ENCODE measurements around the gene NOPCHAP1.

DNA sequence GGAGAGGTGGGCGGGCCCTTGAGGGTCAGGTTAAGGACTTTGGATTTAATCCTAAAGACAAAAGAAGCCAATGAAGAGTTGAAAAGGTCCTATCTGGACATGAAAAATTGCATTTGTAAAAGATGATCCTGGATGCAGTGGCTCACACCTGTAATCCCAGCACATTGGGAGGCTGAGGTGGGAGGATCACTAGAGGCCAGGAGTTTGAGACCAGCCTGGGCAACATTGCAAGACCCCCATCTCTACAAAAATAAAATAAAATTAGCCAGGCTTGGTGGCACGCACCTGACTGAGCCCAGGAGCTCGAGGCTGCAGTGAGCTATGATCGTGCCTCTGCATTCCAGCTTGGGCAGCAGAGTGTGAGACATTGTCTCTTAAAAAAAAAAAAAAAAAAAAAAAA is 25.7 kb upstream of the NOPCHAP1 start:
- TF ChIP-seq, protein P1, sequence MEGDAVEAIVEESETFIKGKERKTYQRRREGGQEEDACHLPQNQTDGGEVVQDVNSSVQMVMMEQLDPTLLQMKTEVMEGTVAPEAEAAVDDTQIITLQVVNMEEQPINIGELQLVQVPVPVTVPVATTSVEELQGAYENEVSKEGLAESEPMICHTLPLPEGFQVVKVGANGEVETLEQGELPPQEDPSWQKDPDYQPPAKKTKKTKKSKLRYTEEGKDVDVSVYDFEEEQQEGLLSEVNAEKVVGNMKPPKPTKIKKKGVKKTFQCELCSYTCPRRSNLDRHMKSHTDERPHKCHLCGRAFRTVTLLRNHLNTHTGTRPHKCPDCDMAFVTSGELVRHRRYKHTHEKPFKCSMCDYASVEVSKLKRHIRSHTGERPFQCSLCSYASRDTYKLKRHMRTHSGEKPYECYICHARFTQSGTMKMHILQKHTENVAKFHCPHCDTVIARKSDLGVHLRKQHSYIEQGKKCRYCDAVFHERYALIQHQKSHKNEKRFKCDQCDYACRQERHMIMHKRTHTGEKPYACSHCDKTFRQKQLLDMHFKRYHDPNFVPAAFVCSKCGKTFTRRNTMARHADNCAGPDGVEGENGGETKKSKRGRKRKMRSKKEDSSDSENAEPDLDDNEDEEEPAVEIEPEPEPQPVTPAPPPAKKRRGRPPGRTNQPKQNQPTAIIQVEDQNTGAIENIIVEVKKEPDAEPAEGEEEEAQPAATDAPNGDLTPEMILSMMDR (IDR thresholded peaks at IDR 0.05) = no peak
- TF ChIP-seq EP300 (IDR thresholded peaks at IDR 0.05) (no peak), POLR2A (IDR thresholded peaks at IDR 0.05) (no peak), POLR2AphosphoS5 (IDR thresholded peaks at IDR 0.05) (no peak)
